ENCODE data around the gene CYP3A7.
"Not testable (repeated sequence)": the region's sequence is repeated elsewhere in the genome, so short reads cannot be mapped to it uniquely, and the experiment has no call there.

DNA sequence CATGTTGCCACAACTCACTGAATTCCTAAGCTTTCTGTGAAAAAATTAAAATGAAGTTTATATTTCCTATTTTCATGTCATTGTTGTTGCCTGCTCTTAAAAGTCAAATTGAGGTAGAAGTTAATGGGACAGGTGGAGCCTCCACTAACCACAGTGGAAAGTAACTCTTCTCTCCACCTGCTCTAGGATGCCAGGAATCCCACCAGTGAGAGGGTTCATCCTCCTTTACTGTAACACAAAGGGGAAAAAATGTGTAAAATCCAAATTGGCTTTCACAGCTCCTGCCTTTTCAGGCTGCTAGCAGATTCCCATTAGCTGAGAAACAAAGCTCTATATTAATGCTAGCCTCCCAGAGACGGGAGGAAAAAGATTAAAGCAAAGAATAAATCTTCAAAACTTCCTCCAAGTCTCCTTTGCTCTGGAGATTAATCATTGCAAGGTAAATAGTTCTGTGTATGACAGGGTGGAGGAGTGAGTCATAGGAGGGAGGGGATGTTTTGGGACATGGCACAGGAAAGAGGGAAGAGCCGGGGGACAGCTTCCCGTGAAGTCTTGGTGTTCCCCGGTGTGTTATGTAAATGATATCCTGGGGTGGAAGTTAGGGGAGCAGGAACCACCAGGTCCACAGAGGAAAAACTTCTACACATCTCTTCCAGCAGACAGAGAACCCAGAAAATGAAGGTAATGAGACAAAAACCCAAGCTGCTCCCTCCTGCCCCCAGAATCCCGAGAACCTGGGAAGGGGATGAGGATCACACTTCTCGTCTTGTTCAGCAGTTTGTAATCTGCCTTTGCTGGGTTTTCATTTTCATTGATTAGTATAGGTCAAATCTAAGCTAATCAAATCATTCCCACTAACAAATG, 35.9 kb downstream of the CYP3A7 start:
- TF ChIP-seq HNRNPUL1 (IDR thresholded peaks at IDR 0.05; ENCODE audit: low read depth, low read length); MYC (CRISPR knock-in tag; IDR thresholded peaks at IDR 0.05; ENCODE audit: borderline replicate concordance); SUZ12 (IDR thresholded peaks at IDR 0.05; ENCODE audit: low read depth, low read length); ARNT (IDR thresholded peaks at IDR 0.05); BCL6 (CRISPR knock-in tag; IDR thresholded peaks at IDR 0.05); ZNF121 (CRISPR knock-in tag; IDR thresholded peaks at IDR 0.05); TARDBP (CRISPR knock-in tag; IDR thresholded peaks at IDR 0.05); ZBTB8A (CRISPR knock-in tag; IDR thresholded peaks at IDR 0.05; ENCODE audit: borderline replicate concordance, low read depth); MNT (IDR thresholded peaks at IDR 0.05); ZNF747 (CRISPR knock-in tag; IDR thresholded peaks at IDR 0.05; ENCODE audit: borderline replicate concordance); SNAI1 (CRISPR knock-in tag; IDR thresholded peaks at IDR 0.05; ENCODE audit: borderline replicate concordance): not testable (repeated sequence)
- TF ChIP-seq, protein P1, sequence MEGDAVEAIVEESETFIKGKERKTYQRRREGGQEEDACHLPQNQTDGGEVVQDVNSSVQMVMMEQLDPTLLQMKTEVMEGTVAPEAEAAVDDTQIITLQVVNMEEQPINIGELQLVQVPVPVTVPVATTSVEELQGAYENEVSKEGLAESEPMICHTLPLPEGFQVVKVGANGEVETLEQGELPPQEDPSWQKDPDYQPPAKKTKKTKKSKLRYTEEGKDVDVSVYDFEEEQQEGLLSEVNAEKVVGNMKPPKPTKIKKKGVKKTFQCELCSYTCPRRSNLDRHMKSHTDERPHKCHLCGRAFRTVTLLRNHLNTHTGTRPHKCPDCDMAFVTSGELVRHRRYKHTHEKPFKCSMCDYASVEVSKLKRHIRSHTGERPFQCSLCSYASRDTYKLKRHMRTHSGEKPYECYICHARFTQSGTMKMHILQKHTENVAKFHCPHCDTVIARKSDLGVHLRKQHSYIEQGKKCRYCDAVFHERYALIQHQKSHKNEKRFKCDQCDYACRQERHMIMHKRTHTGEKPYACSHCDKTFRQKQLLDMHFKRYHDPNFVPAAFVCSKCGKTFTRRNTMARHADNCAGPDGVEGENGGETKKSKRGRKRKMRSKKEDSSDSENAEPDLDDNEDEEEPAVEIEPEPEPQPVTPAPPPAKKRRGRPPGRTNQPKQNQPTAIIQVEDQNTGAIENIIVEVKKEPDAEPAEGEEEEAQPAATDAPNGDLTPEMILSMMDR (CRISPR knock-in tag; IDR thresholded peaks at IDR 0.05): not testable (repeated sequence)
- TF ChIP-seq, protein P2, sequence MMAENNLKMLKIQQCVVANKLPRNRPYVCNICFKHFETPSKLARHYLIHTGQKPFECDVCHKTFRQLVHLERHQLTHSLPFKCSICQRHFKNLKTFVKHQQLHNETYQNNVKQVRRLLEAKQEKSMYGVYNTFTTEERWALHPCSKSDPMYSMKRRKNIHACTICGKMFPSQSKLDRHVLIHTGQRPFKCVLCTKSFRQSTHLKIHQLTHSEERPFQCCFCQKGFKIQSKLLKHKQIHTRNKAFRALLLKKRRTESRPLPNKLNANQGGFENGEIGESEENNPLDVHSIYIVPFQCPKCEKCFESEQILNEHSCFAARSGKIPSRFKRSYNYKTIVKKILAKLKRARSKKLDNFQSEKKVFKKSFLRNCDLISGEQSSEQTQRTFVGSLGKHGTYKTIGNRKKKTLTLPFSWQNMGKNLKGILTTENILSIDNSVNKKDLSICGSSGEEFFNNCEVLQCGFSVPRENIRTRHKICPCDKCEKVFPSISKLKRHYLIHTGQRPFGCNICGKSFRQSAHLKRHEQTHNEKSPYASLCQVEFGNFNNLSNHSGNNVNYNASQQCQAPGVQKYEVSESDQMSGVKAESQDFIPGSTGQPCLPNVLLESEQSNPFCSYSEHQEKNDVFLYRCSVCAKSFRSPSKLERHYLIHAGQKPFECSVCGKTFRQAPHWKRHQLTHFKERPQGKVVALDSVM (CRISPR knock-in tag; IDR thresholded peaks at IDR 0.05): not testable (repeated sequence)
